GM19025 (cell line): ENCODE measurements around the gene SLC66A3.

ENCODE experiments used
- ATAC-seq: cut with Tn5 transposase; IDR thresholded peaks from one replicate; pipeline ENCODE4 v1.9.1; 2021; ENCODE audit warnings: mild to moderate bottlenecking, low read depth, moderate library complexity; ENCODE audit not compliant: unreplicated experiment

Gene SLC66A3

GRCh38 chr2:11208083-11208482 is 52.8 kb downstream of the SLC66A3 start:
- no peak for ATAC-seq

- ATAC-seq, result no peak
These were observed 57.4 kb downstream of the SLC66A3 start for GRCh38 chr2:11212645-11213044.

GRCh38 chr2:11213090-11213638 is 57.9 kb downstream of the SLC66A3 start:
- ATAC-seq, result no peak

- ATAC-seq, result no peak
These were observed 58.7 kb downstream of the SLC66A3 start for GRCh38 chr2:11213975-11214374.

DNA sequence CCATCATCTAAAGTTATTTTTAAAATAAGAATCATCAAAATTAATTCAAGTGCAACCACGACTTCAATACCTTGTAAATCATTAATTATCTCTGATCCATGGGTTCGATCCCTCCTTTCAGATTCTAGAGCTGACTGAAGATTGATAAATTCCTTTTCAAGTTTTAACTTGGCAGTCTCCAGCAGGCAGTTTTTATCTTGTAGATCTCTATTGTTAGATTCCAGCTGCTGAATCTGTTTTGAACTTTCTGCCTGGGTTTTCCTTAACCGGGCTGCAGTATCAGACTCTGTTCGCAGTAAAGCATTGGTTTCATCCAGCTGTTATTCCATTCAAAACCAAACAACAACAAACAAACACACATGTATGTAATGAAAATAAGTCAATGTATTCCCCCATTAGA is 59.5 kb downstream of the SLC66A3 start:
- ATAC-seq, result no peak

DNA sequence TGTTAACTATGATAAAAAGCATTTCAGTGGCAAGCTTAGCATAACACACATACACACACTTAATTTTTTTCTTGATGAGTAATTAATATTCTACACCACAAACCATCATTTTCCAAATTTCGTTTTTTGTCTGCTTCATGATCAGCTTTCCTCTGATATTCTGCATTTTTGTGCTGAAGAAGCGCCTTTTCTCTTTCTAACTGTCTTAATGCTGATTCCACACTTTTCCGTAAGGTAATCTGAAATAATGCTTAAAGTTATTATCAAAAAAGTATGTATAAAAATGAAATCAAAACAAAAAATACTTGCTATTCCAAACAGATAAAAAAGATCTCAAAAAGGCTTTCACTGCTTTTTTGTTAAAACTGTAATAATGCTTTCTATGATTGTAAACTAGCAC is 60.1 kb downstream of the SLC66A3 start:
- no peak for ATAC-seq

DNA sequence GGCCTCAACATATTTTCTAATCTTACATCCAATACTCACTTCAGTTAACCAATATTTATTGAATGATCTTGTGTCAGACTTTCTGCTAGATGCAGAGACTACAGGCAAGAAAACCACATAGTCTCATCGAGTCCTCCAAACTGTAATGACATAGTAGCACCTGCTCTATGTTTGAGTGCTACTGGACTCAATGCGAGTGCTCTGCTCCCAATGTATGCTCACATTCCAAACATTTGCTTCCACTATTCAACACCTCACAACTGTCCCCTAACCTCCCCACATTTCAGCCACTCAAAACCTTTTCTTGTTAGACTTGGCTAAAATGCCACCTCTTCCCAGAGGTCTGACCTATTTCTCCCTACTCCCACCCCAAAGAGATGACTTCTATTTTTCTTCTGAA is 65.2 kb downstream of the SLC66A3 start:
- ATAC-seq, result no peak

GRCh38 chr2:11222845-11223244 is 67.6 kb downstream of the SLC66A3 start:
- ATAC-seq, result no peak

- no peak for ATAC-seq
These were observed 69.6 kb downstream of the SLC66A3 start for GRCh38 chr2:11224887-11225286.

- ATAC-seq, result no peak
These were observed 72.3 kb downstream of the SLC66A3 start for GRCh38 chr2:11227595-11227994.
